ENCODE results near the gene VDAC1. TPM values are rescaled to one million over a fixed set of nuclear protein-coding genes. Genes with fewer than 3 reads are reported as not detected.
A peak's percentile ranks its signal among the peaks of the same experiment; 100 is the strongest.

The VDAC1 gene
- polyA plus RNA-seq, 1 donor (not counting 4 experiments of a cell fraction or from before 2014, with no cell fraction given): 300 TPM

GRCh38 chr5:134053314-134053839 lies 48.6 kb upstream of the VDAC1 start:
- TF ChIP-seq EZH2 (IDR thresholded peaks at IDR 0.05; ENCODE audit: low read length) (no peak), CTCF (optimal IDR thresholded peaks at IDR 0.05 in 1 of 3, IDR thresholded peaks at IDR 0.05 in 1 of 3, conservative IDR thresholded peaks at IDR 0.05 in 1 of 3; ENCODE audit: extremely low read depth in 1 of 3, insufficient read depth in 2 of 3, low read length in 3 of 3) (peak in 2 of 3 experiments; percentile 8 to 30)
- dilution Hi-C loops (cut with MboI; ENCODE audit: extremely low pct_ligation_motif_present, low sequenced_read_pairs): no loop called here
- Histone ChIP-seq H3K4me1 (ENCODE audit: control insufficient read depth, extremely low read depth, insufficient read depth, low read length) (peaks cover 17% of the 10 kb centered on the region), H2AFZ (ENCODE audit: control insufficient read depth, low read length) (peak overlapping the region; percentile 80), H3K27me3 (ENCODE audit: control insufficient read depth, extremely low read depth, insufficient read depth, low read length) (no peaks in the 10 kb centered on the region), H3K4me3 (ENCODE audit: control insufficient read depth in 2 of 3, extremely low read depth in 1 of 3, insufficient read depth in 2 of 3, low read depth in 1 of 3, low read length in 3 of 3) (peak overlapping the region in 1 of 3 experiments; percentile 49), H3K4me2 (ENCODE audit: control insufficient read depth, extremely low read depth, insufficient read depth, low read depth, low read length) (peak overlapping the region; percentile 73), H3K9ac (ENCODE audit: control insufficient read depth, extremely low read depth, insufficient read depth, low read length) (peak overlapping the region; percentile 44), H3K9me3 (ENCODE audit: control insufficient read depth, low read depth, low read length) (no peaks in the 10 kb centered on the region), H3K36me3 (ENCODE audit: control insufficient read depth in 2 of 2, extremely low read depth in 1 of 2, insufficient read depth in 2 of 2, low read length in 2 of 2) (no peaks in the 10 kb centered on the region), H3K27ac (ENCODE audit: control insufficient read depth, insufficient read depth, low read length) (peak overlapping the region; percentile 54), H3K9me1 (ENCODE audit: control insufficient read depth, extremely low read depth, insufficient read depth, low read length) (no peaks in the 10 kb centered on the region), H3K79me2 (ENCODE audit: control insufficient read depth, insufficient read depth, low read length) (no peaks in the 10 kb centered on the region), H4K20me1 (ENCODE audit: control insufficient read depth, extremely low read depth, insufficient read depth, low read length) (no peaks in the 10 kb centered on the region)
- no peak for DNase-seq (ENCODE audit: low read depth, low spot score)
- no peak for FAIRE-seq

- no peak for FAIRE-seq
- Histone ChIP-seq H2AFZ (ENCODE audit: control insufficient read depth, low read length) (no peak overlapping the region), H3K4me2 (ENCODE audit: control insufficient read depth, extremely low read depth, insufficient read depth, low read depth, low read length) (no peak overlapping the region), H3K27me3 (ENCODE audit: control insufficient read depth, extremely low read depth, insufficient read depth, low read length) (no peaks in the 10 kb centered on the region), H3K9me1 (ENCODE audit: control insufficient read depth, extremely low read depth, insufficient read depth, low read length) (no peaks in the 10 kb centered on the region), H3K36me3 (ENCODE audit: control insufficient read depth in 2 of 2, extremely low read depth in 1 of 2, insufficient read depth in 2 of 2, low read length in 2 of 2) (no peaks in the 10 kb centered on the region), H3K79me2 (ENCODE audit: control insufficient read depth, insufficient read depth, low read length) (no peaks in the 10 kb centered on the region), H3K4me1 (ENCODE audit: control insufficient read depth, extremely low read depth, insufficient read depth, low read length) (peaks cover 16% of the 10 kb centered on the region), H3K4me3 (ENCODE audit: control insufficient read depth in 2 of 3, extremely low read depth in 1 of 3, insufficient read depth in 2 of 3, low read depth in 1 of 3, low read length in 3 of 3) (no peak overlapping the region), H3K27ac (ENCODE audit: control insufficient read depth, insufficient read depth, low read length) (no peak overlapping the region), H3K9me3 (ENCODE audit: control insufficient read depth, low read depth, low read length) (no peaks in the 10 kb centered on the region), H3K9ac (ENCODE audit: control insufficient read depth, extremely low read depth, insufficient read depth, low read length) (no peak overlapping the region), H4K20me1 (ENCODE audit: control insufficient read depth, extremely low read depth, insufficient read depth, low read length) (no peaks in the 10 kb centered on the region)
- TF ChIP-seq EZH2 (IDR thresholded peaks at IDR 0.05; ENCODE audit: low read length): no peak
- TF ChIP-seq CTCF (optimal IDR thresholded peaks at IDR 0.05 in 1 of 3, IDR thresholded peaks at IDR 0.05 in 1 of 3, conservative IDR thresholded peaks at IDR 0.05 in 1 of 3; ENCODE audit: extremely low read depth in 1 of 3, insufficient read depth in 2 of 3, low read length in 3 of 3): no peak
- DNase-seq (ENCODE audit: low read depth, low spot score): no peak
- dilution Hi-C loops (cut with MboI; ENCODE audit: extremely low pct_ligation_motif_present, low sequenced_read_pairs): no loop called here
Measured at GRCh38 chr5:134051305-134051704, 46.5 kb upstream of the VDAC1 start.
